Measurements from ENCODE around the gene RGS12. TPM values are rescaled to one million over a fixed set of nuclear protein-coding genes. Genes with fewer than 3 reads are reported as not detected.

The RGS12 gene
- total and polyA plus RNA-seq, 2 experiments from 2014 or later = 40.1 to 45.0 TPM

DNA sequence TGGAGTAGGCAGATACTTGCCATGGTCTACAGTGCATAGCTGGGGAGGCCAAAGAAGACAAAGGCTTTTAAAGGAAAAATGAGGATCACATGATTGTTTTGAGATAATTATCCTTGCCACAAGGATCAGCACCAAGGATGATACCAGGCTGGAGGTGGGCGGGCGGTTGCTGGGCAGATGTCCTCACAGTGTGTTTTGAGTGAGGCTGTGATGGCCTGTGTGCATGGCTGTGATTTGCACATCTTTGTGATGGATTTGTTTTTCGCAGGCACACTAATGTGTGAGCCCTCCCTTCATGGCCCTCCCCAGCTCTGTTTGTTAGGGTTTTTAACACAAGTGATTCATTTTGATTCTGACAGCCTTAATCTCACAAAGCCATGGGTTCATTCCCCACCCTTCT is 46.8 kb downstream of the RGS12 start:
- TF ChIP-seq, protein P1, sequence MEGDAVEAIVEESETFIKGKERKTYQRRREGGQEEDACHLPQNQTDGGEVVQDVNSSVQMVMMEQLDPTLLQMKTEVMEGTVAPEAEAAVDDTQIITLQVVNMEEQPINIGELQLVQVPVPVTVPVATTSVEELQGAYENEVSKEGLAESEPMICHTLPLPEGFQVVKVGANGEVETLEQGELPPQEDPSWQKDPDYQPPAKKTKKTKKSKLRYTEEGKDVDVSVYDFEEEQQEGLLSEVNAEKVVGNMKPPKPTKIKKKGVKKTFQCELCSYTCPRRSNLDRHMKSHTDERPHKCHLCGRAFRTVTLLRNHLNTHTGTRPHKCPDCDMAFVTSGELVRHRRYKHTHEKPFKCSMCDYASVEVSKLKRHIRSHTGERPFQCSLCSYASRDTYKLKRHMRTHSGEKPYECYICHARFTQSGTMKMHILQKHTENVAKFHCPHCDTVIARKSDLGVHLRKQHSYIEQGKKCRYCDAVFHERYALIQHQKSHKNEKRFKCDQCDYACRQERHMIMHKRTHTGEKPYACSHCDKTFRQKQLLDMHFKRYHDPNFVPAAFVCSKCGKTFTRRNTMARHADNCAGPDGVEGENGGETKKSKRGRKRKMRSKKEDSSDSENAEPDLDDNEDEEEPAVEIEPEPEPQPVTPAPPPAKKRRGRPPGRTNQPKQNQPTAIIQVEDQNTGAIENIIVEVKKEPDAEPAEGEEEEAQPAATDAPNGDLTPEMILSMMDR (IDR thresholded peaks at IDR 0.05; ENCODE audit: low read depth, low read length) = no peak

GRCh38 chr4:3340038-3340699 is 47.3 kb downstream of the RGS12 start:
- no peak overlapping the region for H3K4me3 ChIP-seq
- H3K4me1 ChIP-seq (ENCODE audit: low read depth) = no peaks in the 10 kb centered on the region
- no peak for DNase-seq (ENCODE audit: low read depth in 1 of 2, low spot score in 1 of 2)
- H3K36me3 ChIP-seq = peaks cover 4% of the 10 kb centered on the region
- no peaks in the 10 kb centered on the region for H3K27me3 ChIP-seq
- no peak overlapping the region for H3K27ac ChIP-seq
- TF ChIP-seq, protein P1 (IDR thresholded peaks at IDR 0.05; ENCODE audit: low read depth, low read length) = no peak
- H3K9me3 ChIP-seq (ENCODE audit: low read depth) = no peaks in the 10 kb centered on the region

More for the DNA sequence above, 46.8 kb downstream of the RGS12 start:
- Histone ChIP-seq H3K9me3 (ENCODE audit: low read depth) (no peaks in the 10 kb centered on the region), H3K4me1 (ENCODE audit: low read depth) (no peaks in the 10 kb centered on the region), H3K4me3 (no peak overlapping the region), H3K36me3 (peaks cover 4% of the 10 kb centered on the region), H3K27ac (no peak overlapping the region), H3K27me3 (no peaks in the 10 kb centered on the region)
- no peak for DNase-seq (ENCODE audit: low read depth in 1 of 2, low spot score in 1 of 2)

GRCh38 chr4:3340700-3341083 is 47.9 kb downstream of the RGS12 start:
- no peaks in the 10 kb centered on the region for H3K4me1 ChIP-seq (ENCODE audit: low read depth)
- DNase-seq (ENCODE audit: low read depth in 1 of 2, low spot score in 1 of 2) = no peak
- no peak overlapping the region for H3K4me3 ChIP-seq
- no peaks in the 10 kb centered on the region for H3K9me3 ChIP-seq (ENCODE audit: low read depth)
- H3K27me3 ChIP-seq = no peaks in the 10 kb centered on the region
- TF ChIP-seq, protein P1 (IDR thresholded peaks at IDR 0.05; ENCODE audit: low read depth, low read length) = no peak
- H3K36me3 ChIP-seq = peaks cover 4% of the 10 kb centered on the region
- no peak overlapping the region for H3K27ac ChIP-seq

- Histone ChIP-seq H3K4me3 (no peak overlapping the region), H3K27ac (no peak overlapping the region)
- TF ChIP-seq, protein P1 (IDR thresholded peaks at IDR 0.05; ENCODE audit: low read depth, low read length) = no peak
Measured at GRCh38 chr4:3341760-3342159, 48.9 kb downstream of the RGS12 start.

GRCh38 chr4:3342182-3342854 is 49.5 kb downstream of the RGS12 start:
- H3K36me3 ChIP-seq = peaks cover 4% of the 10 kb centered on the region
- no peak overlapping the region for H3K27ac ChIP-seq
- no peaks in the 10 kb centered on the region for H3K9me3 ChIP-seq (ENCODE audit: low read depth)
- no peak overlapping the region for H3K4me3 ChIP-seq
- peak in 1 of 2 donors; percentile 25 for DNase-seq (ENCODE audit: low read depth in 1 of 2, low spot score in 1 of 2)
- H3K27me3 ChIP-seq = no peaks in the 10 kb centered on the region
- TF ChIP-seq, protein P1 (IDR thresholded peaks at IDR 0.05; ENCODE audit: low read depth, low read length) = no peak
- H3K4me1 ChIP-seq (ENCODE audit: low read depth) = no peaks in the 10 kb centered on the region

More at GRCh38 chr4:3341760-3342159, 48.9 kb downstream of the RGS12 start:
- no peaks in the 10 kb centered on the region for H3K4me1 ChIP-seq (ENCODE audit: low read depth)
- H3K27me3 ChIP-seq = no peaks in the 10 kb centered on the region
- H3K36me3 ChIP-seq = peaks cover 4% of the 10 kb centered on the region
- no peak for DNase-seq (ENCODE audit: low read depth in 1 of 2, low spot score in 1 of 2)
- H3K9me3 ChIP-seq (ENCODE audit: low read depth) = no peaks in the 10 kb centered on the region

Other genes starting within 250 kb of the RGS12 start
- not detected in 2 replicates for gene HTT-AS, start 218.5 kb upstream of the RGS12 start, total RNA-seq
- not detected in 2 replicates for gene HTT-AS, start 218.5 kb upstream of the RGS12 start, polyA plus RNA-seq
- 27.4 and 38.6 TPM in 2 replicates for gene HTT, start 218.3 kb upstream of the RGS12 start, total RNA-seq
- 9.7 and 11.4 TPM in 2 replicates for gene HTT, start 218.3 kb upstream of the RGS12 start, polyA plus RNA-seq
- 1.4 and 2.7 TPM in 2 replicates for gene MSANTD1, start 43.9 kb upstream of the RGS12 start, total RNA-seq
- gene MSANTD1, start 43.9 kb upstream of the RGS12 start, polyA plus RNA-seq = 0.37 and 0.92 TPM in 2 replicates
- 2.3 TPM in 2 replicates for gene HGFAC, start 148.9 kb downstream of the RGS12 start, total RNA-seq
- 1.5 and 2.0 TPM in 2 replicates for gene HGFAC, start 148.9 kb downstream of the RGS12 start, polyA plus RNA-seq
- gene DOK7, start 170.3 kb downstream of the RGS12 start, total RNA-seq = 14.3 and 18.0 TPM in 2 replicates
- 13.7 and 14.4 TPM in 2 replicates for gene DOK7, start 170.3 kb downstream of the RGS12 start, polyA plus RNA-seq
- gene LRPAP1, start 239.4 kb downstream of the RGS12 start, total RNA-seq = 217 and 231 TPM in 2 replicates
- 255 and 296 TPM in 2 replicates for gene LRPAP1, start 239.4 kb downstream of the RGS12 start, polyA plus RNA-seq

All from cardiac muscle cell (in vitro differentiated cells and primary cell).